ENCODE data around the gene AKR1C2.

- TF ChIP-seq NFYB (IDR thresholded peaks at IDR 0.05; ENCODE audit: insufficient read depth, low read depth, low read length) (no peak), ZNF274 (IDR thresholded peaks at IDR 0.05; ENCODE audit: insufficient read depth, insufficient read length) (no peak), CTCF (IDR thresholded peaks at IDR 0.05 in 2 of 3, conservative IDR thresholded peaks at IDR 0.05 in 1 of 3; ENCODE audit: control insufficient read depth in 2 of 3, extremely low read depth in 1 of 3, insufficient read depth in 1 of 3, low read depth in 3 of 3, low read length in 3 of 3) (no peak)
Observed at GRCh38 chr10:5041471-5042023, 37.9 kb upstream of the AKR1C2 start.

All from GM12878 (cell line).